Suprapubic skin (tissue), 3 donors: ENCODE results near the gene TYW5.

Source experiments
- CTCF ChIP-seq, 2 donors: fragments of 200-600 bp in 1 of 2; fragments of 450-650 bp in 1 of 2; sonication (generic) in 1 of 2; IDR thresholded peaks; one replicate each; pipeline ENCODE4 v1.5.1; 2016 to 2019; ENCODE audit warnings: antibody characterized with exemption in 2 of 2, mild to moderate bottlenecking in 1 of 2, moderate library complexity in 1 of 2
- POLR2A ChIP-seq, 2 donors: fragments of 450-650 bp; IDR thresholded peaks; one replicate each; pipeline ENCODE4 v1.6.1; 2017; ENCODE audit warnings: antibody characterized with exemption in 2 of 2, mild to moderate bottlenecking in 2 of 2, moderate library complexity in 2 of 2

GRCh38 chr2:199962203-199962602, 6.9 kb upstream of the TYW5 start:
- no peak for TF ChIP-seq CTCF (IDR thresholded peaks at IDR 0.05)
- no peak for TF ChIP-seq POLR2A (IDR thresholded peaks at IDR 0.05)
